Brain microvascular endothelial cell (primary cell): ENCODE results near the gene MAML2.

Source experiments
- DNase-seq: peaks from one replicate; pipeline ENCODE4 v3.0.0-alpha.2; 2020
- H3K27ac ChIP-seq: fragments of 250-450 bp; sonication (Bioruptor Pico); 2 replicates; pipeline ENCODE4 v1.5.1; 2020; ENCODE audit warnings: mild to moderate bottlenecking, moderate library complexity
- H3K27me3 ChIP-seq: fragments of 250-450 bp; sonication (Bioruptor Pico); replicated peaks from 2 replicates; pipeline ENCODE4 v1.5.1; 2020; ENCODE audit warnings: mild to moderate bottlenecking
- H3K36me3 ChIP-seq: fragments of 250-450 bp; sonication (Bioruptor Pico); replicated peaks from 2 replicates; pipeline ENCODE4 v1.5.1; 2020; ENCODE audit warnings: mild to moderate bottlenecking
- H3K4me3 ChIP-seq: 2 replicates; pipeline ENCODE4 v1.5.1; 2011; ENCODE audit warnings: low read depth, mild to moderate bottlenecking, control low read depth, low read length, moderate library complexity
- CTCF ChIP-seq: IDR thresholded peaks from 2 replicates; pipeline ENCODE4 v1.5.1; 2011; ENCODE audit warnings: low read depth, mild to moderate bottlenecking, moderate library complexity, low read length, control low read depth, inconsistent platforms; ENCODE audit errors: missing control alignments
- in situ Hi-C: cut with HindIII; loops from 2 replicates; pipeline ENCODE4 v1.10.0; 2017; ENCODE audit warnings: low sequenced_read_pairs, low pct_ligation_motif_present

Gene MAML2

GRCh38 chr11:96112192-96113128, 230.5 kb downstream of the MAML2 start:
- DNase-seq, result no peak
- in situ Hi-C loops, result no loop called here
- no peak overlapping the region for H3K27ac ChIP-seq

DNA sequence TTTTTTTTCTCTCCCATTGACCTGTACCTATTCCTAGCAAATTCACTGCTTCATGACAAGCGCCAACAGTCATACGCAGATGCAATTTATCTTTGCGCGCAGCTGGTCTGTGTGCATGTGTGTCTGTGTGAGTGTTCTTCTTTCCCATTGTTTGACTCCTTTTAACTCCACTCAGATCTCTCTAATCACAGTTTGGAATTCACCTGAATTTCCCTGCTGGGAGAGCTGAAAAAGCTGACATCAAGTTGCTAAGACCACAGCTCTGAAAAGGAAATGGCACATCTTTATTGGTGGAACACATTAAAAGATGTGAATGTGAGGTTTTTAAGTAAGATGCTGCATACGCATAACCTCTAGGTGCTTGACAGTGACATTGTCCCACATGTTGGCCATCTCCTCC, 231.7 kb downstream of the MAML2 start:
- Histone ChIP-seq H3K27ac (no peak overlapping the region), H3K27me3 (no peaks in the 10 kb centered on the region), H3K4me3 (no peak overlapping the region), H3K36me3 (no peaks in the 10 kb centered on the region)
- DNase-seq, result no peak
- in situ Hi-C loops, result no loop called here
- TF ChIP-seq CTCF, result no peak

More at GRCh38 chr11:96112192-96113128, 230.5 kb downstream of the MAML2 start:
- H3K36me3 ChIP-seq, result no peaks in the 10 kb centered on the region
- no peak for TF ChIP-seq CTCF
- H3K27me3 ChIP-seq, result no peaks in the 10 kb centered on the region
- H3K4me3 ChIP-seq, result no peak overlapping the region

DNA sequence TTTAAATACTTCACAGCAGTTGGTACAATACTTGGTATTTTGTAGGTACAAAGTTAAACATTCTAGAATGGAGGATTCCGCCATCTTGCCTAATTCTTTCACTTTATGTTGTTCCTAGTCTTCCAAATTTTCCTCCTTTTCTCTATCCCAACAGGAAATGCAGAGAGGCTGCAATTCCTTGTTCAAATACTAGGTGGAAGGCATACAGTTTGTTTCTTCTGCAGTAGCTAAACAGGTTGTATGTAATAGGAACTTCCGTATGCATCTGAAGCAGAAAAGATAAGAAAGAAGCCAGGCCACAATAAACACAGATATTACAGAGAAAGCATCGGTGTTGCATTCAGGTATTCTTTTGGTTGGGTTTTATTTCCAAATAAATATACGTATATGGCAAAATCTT, 232.7 kb downstream of the MAML2 start:
- TF ChIP-seq CTCF, result no peak
- in situ Hi-C loops, result no loop called here
- Histone ChIP-seq H3K27me3 (no peaks in the 10 kb centered on the region), H3K36me3 (no peaks in the 10 kb centered on the region), H3K4me3 (no peak overlapping the region), H3K27ac (no peak overlapping the region)
- DNase-seq, result no peak

DNA sequence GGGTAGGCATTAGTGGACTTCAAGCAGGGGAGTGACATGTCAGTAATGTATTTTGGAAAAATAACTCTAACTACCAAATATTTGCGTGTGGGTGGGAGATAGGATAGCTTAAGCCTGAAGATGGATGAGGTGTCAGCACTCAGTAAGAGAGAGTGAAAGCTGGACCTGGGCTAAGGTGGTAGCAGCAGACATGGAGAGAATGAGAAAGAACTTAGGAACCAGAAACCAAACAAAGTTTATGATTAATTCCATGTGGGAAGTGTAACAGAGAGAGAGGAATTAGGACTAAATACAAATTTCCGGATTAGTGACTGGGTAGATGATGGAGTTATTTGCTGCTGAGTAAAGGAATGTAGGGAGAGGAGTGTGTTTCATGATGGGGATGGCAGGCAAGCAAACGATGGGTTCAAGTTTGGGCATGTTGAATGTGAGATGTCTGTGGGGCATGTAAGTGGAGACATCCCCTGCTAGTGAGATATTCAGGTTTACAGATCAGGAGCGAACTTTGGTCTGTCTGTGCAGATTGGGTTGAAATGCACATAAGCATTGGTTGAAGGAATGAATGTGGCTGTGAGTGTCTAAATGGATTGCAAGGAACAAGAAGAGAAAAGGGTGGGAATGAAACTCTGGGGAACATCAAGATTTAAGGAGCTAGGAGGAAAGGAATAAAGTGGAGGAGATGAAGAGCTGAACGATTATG, 233.5 kb downstream of the MAML2 start:
- TF ChIP-seq CTCF, result no peak
- Histone ChIP-seq H3K27ac (no peak overlapping the region), H3K27me3 (no peaks in the 10 kb centered on the region), H3K36me3 (no peaks in the 10 kb centered on the region), H3K4me3 (no peak overlapping the region)
- DNase-seq, result no peak
- in situ Hi-C loops, result no loop called here

DNA sequence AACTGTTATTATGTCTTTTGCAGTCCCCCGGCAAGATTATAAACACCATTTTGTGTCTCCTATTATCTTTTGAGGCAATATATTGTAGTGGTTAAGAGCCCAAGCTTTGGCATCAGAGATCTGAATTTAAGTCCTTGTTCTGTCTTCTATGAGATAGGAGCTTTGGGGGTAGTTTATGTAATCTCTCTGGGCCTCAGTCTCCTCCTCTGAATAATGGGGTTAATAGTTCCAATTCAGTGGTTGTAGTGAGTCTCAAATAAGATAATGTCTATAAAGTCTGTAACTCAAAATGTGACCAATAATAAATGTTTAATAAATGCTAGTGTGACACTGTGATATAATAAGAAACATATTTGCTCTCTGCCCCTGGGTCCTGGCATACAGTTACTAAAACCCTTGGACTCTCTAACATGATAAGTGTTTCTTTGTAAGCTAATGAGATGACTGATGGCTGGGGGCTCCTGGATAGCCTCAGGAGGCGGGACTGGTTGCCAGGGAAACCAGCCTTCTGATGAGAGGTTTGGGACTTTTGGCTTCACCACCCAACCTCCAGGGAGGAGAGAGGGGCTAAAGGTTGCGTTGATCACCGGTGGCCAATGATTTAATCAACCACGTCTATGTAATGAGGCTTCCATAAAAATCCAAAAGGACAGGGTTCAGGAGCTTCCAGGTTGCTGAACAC, 235.7 kb downstream of the MAML2 start:
- DNase-seq, result no peak
- no peak overlapping the region for H3K4me3 ChIP-seq
- H3K27me3 ChIP-seq, result no peaks in the 10 kb centered on the region
- TF ChIP-seq CTCF, result no peak
- in situ Hi-C loops, result no loop called here
- H3K27ac ChIP-seq, result no peak overlapping the region
- H3K36me3 ChIP-seq, result no peaks in the 10 kb centered on the region
